ENCODE data around the gene FAM13A.
"Not testable (repeated sequence)": the region's sequence is repeated elsewhere in the genome, so short reads cannot be mapped to it uniquely, and the experiment has no call there.

FAM13A gene

DNA sequence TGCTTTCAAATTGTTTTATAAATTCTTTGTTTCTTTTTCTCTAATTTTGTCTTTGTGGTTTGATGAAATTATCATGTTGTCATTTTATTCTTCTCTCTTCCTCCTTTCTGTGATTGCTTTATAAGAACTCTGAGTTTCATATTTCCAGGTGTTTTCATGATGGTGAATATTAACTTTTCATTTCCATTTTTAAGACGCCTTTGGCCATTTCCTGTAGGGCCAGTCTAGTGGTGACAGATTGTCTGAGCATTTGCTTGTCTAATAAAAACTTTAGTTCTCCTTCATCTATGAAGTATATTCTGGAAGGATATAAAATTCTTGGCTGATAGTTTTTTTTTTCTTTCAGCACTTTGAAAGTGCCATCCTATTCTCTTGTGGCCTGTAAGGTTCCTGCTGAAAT is 128.1 kb downstream of the FAM13A start:
- Histone ChIP-seq H2AFZ (ENCODE audit: low read depth, low read length, severe bottlenecking) (no peak overlapping the region), H3K36me3 (ENCODE audit: low read length) (no peaks in the 10 kb centered on the region), H3K4me2 (ENCODE audit: low read depth, low read length, poor library complexity, severe bottlenecking) (no peak overlapping the region)

GRCh38 chr4:88927420-88927819 is 129.6 kb downstream of the FAM13A start:
- Histone ChIP-seq H3K27me3 (ENCODE audit: low read length) (no peaks in the 10 kb centered on the region), H3K27ac (ENCODE audit: low read depth, low read length) (no peak overlapping the region), H2AFZ (ENCODE audit: low read depth, low read length, severe bottlenecking) (no peak overlapping the region), H3K36me3 (ENCODE audit: low read length) (no peaks in the 10 kb centered on the region), H3K4me2 (ENCODE audit: low read depth, low read length, poor library complexity, severe bottlenecking) (no peak overlapping the region), H3K79me2 (ENCODE audit: insufficient read depth, low read length) (no peaks in the 10 kb centered on the region), H3F3A (ENCODE audit: insufficient read depth) (no peaks in the 10 kb centered on the region), H4K20me1 (ENCODE audit: low read depth, low read length) (no peaks in the 10 kb centered on the region), H3K9me2 (replicated peaks; ENCODE audit: insufficient read depth, low read length) (no peaks in the 10 kb centered on the region), H3K4me3 (ENCODE audit: insufficient read depth, low read length, poor library complexity, severe bottlenecking) (no peak overlapping the region), H3K9ac (ENCODE audit: low read length) (no peak overlapping the region), H3K9me3 (ENCODE audit: insufficient read depth, low read length) (no peaks in the 10 kb centered on the region)
- TF ChIP-seq EZH2phosphoT487 (conservative IDR thresholded peaks at IDR 0.05; ENCODE audit: low read length) (no peak), CTCF (IDR thresholded peaks at IDR 0.05; ENCODE audit: insufficient read depth, low read length, poor library complexity, severe bottlenecking) (no peak)

More for the DNA sequence above, 128.1 kb downstream of the FAM13A start:
- H4K20me1 ChIP-seq (ENCODE audit: low read depth, low read length): no peaks in the 10 kb centered on the region
- no peaks in the 10 kb centered on the region for H3K9me2 ChIP-seq (replicated peaks; ENCODE audit: insufficient read depth, low read length)
- H3K27me3 ChIP-seq (ENCODE audit: low read length): no peaks in the 10 kb centered on the region
- H3K9ac ChIP-seq (ENCODE audit: low read length): no peak overlapping the region
- H3K27ac ChIP-seq (ENCODE audit: low read depth, low read length): no peak overlapping the region
- H3F3A ChIP-seq (ENCODE audit: insufficient read depth): no peaks in the 10 kb centered on the region
- H3K9me3 ChIP-seq (ENCODE audit: insufficient read depth, low read length): no peaks in the 10 kb centered on the region
- TF ChIP-seq EZH2phosphoT487 (conservative IDR thresholded peaks at IDR 0.05; ENCODE audit: low read length) (no peak), CTCF (IDR thresholded peaks at IDR 0.05; ENCODE audit: insufficient read depth, low read length, poor library complexity, severe bottlenecking) (no peak)
- no peaks in the 10 kb centered on the region for H3K79me2 ChIP-seq (ENCODE audit: insufficient read depth, low read length)
- no peak overlapping the region for H3K4me3 ChIP-seq (ENCODE audit: insufficient read depth, low read length, poor library complexity, severe bottlenecking)

GRCh38 chr4:88919056-88919455 is 137.9 kb downstream of the FAM13A start:
- H2AFZ ChIP-seq (ENCODE audit: low read depth, low read length, severe bottlenecking): no peak overlapping the region
- no peak overlapping the region for H3K4me3 ChIP-seq (ENCODE audit: insufficient read depth, low read length, poor library complexity, severe bottlenecking)
- H3K79me2 ChIP-seq (ENCODE audit: insufficient read depth, low read length): no peaks in the 10 kb centered on the region
- H3K9me3 ChIP-seq (ENCODE audit: insufficient read depth, low read length): no peaks in the 10 kb centered on the region
- H3K9me2 ChIP-seq (replicated peaks; ENCODE audit: insufficient read depth, low read length): no peaks in the 10 kb centered on the region
- no peaks in the 10 kb centered on the region for H3F3A ChIP-seq (ENCODE audit: insufficient read depth)
- H3K4me2 ChIP-seq (ENCODE audit: low read depth, low read length, poor library complexity, severe bottlenecking): no peak overlapping the region
- H3K27me3 ChIP-seq (ENCODE audit: low read length): no peaks in the 10 kb centered on the region
- H4K20me1 ChIP-seq (ENCODE audit: low read depth, low read length): no peaks in the 10 kb centered on the region
- no peak overlapping the region for H3K27ac ChIP-seq (ENCODE audit: low read depth, low read length)
- TF ChIP-seq EZH2phosphoT487 (conservative IDR thresholded peaks at IDR 0.05; ENCODE audit: low read length) (no peak), CTCF (IDR thresholded peaks at IDR 0.05; ENCODE audit: insufficient read depth, low read length, poor library complexity, severe bottlenecking) (no peak)
- no peaks in the 10 kb centered on the region for H3K36me3 ChIP-seq (ENCODE audit: low read length)
- no peak overlapping the region for H3K9ac ChIP-seq (ENCODE audit: low read length)

GRCh38 chr4:88913181-88913580 is 143.8 kb downstream of the FAM13A start:
- H3K36me3 ChIP-seq (ENCODE audit: low read length); H3K4me2 ChIP-seq (ENCODE audit: low read depth, low read length, poor library complexity, severe bottlenecking); H3K9me2 ChIP-seq (replicated peaks; ENCODE audit: insufficient read depth, low read length); H3K9ac ChIP-seq (ENCODE audit: low read length); H3K9me3 ChIP-seq (ENCODE audit: insufficient read depth, low read length); H2AFZ ChIP-seq (ENCODE audit: low read depth, low read length, severe bottlenecking); H3K27me3 ChIP-seq (ENCODE audit: low read length); H4K20me1 ChIP-seq (ENCODE audit: low read depth, low read length); H3K4me3 ChIP-seq (ENCODE audit: insufficient read depth, low read length, poor library complexity, severe bottlenecking); H3F3A ChIP-seq (ENCODE audit: insufficient read depth); H3K79me2 ChIP-seq (ENCODE audit: insufficient read depth, low read length); H3K27ac ChIP-seq (ENCODE audit: low read depth, low read length): not testable (repeated sequence)
